ENCODE measurements around the gene NSUN7.

DNA sequence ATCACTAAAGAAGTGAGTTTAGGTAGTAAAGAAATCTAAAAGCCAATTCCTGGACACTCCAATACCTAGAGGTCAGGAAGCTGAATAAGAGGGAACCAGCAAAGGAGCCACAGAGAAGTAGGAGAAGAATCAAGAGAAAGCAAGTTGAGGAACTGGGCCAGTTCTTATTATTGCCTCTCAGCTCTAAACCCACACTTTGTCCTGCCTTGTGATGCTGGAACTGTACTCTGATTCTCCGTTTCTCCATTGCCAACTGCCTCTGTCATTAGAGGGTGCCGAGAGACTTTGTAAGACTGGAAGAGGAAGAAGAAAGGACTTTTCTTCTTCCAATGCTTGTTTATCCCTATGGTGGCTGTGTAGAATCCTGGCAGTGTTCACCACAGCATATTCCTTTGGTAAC is 38.6 kb downstream of the NSUN7 start:
- TF ChIP-seq ZNF133 (tag by site-specific recombination; IDR thresholded peaks at IDR 0.05) (no peak), ZNF626 (tag by site-specific recombination; IDR thresholded peaks at IDR 0.05) (no peak)
